ENCODE results near the gene CRY2. TPM values are rescaled to one million over a fixed set of nuclear protein-coding genes. Genes with fewer than 3 reads are reported as not detected.

CRY2 gene
- total RNA-seq, 5 donors from 2014 or later (not counting 1 experiment from before 2014, with no cell fraction given) = 54.0 to 198 (median 63.5) TPM

GRCh38 chr11:45894555-45895247 lies 47.4 kb downstream of the CRY2 start:
- peaks cover 3 to 74% of the 10 kb centered on the region in 2 experiments for H3K27me3 ChIP-seq (replicated peaks in 1 of 2; ENCODE audit: control insufficient read depth in 2 of 2, extremely low read depth in 1 of 2, insufficient read depth in 2 of 2, low read length in 1 of 2)
- ATAC-seq (replicated peaks in 1 of 4) (no peak), DNase-seq (no peak)
- Mint-ChIP-seq H3K36me3 (no peaks in the 10 kb centered on the region), H3K27me3 (peaks cover 36 to 46% of the 10 kb centered on the region in 2 donors), H3K4me3 (no peak overlapping the region), H3K27ac (no peak overlapping the region), H3K9me3 (no peaks in the 10 kb centered on the region), H3K4me1 (peaks cover 2 to 16% (median 5%) of the 10 kb centered on the region in 3 donors)
- no peak overlapping the region for H3K27ac ChIP-seq (ENCODE audit: low read length)
- no peak overlapping the region for H3K4me3 ChIP-seq (ENCODE audit: control insufficient read depth in 1 of 2, extremely low read depth in 1 of 2, low read length in 1 of 2)
- H3K36me3 ChIP-seq (ENCODE audit: control insufficient read depth in 2 of 2, extremely low read depth in 1 of 2, insufficient read depth in 1 of 2, low read length in 1 of 2) = no peaks in the 10 kb centered on the region
- POLR2A ChIA-PET = no interaction called here
- CTCF ChIA-PET = no interaction called here
- H3K9me3 ChIP-seq = no peaks in the 10 kb centered on the region
- peaks cover 0 to 11% of the 10 kb centered on the region in 2 experiments for H3K4me1 ChIP-seq (ENCODE audit: control insufficient read depth in 1 of 2, extremely low read depth in 1 of 2, insufficient read depth in 2 of 2, low read length in 2 of 2)
- whole genome bisulfite sequencing (ENCODE audit: insufficient coverage) = 72% methylated on average over 5 of the region's 6 CpGs

GRCh38 chr11:45895553-45896259 lies 48.4 kb downstream of the CRY2 start:
- Histone ChIP-seq H3K27ac (ENCODE audit: low read length) (no peak overlapping the region), H3K4me3 (ENCODE audit: control insufficient read depth in 1 of 2, extremely low read depth in 1 of 2, low read length in 1 of 2) (no peak overlapping the region), H3K27me3 (replicated peaks in 1 of 2; ENCODE audit: control insufficient read depth in 2 of 2, extremely low read depth in 1 of 2, insufficient read depth in 2 of 2, low read length in 1 of 2) (peaks cover 3 to 79% of the 10 kb centered on the region in 2 experiments), H3K36me3 (ENCODE audit: control insufficient read depth in 2 of 2, extremely low read depth in 1 of 2, insufficient read depth in 1 of 2, low read length in 1 of 2) (no peaks in the 10 kb centered on the region), H3K4me1 (ENCODE audit: control insufficient read depth in 1 of 2, extremely low read depth in 1 of 2, insufficient read depth in 2 of 2, low read length in 2 of 2) (peaks cover 0 to 17% of the 10 kb centered on the region in 2 experiments), H3K9me3 (no peaks in the 10 kb centered on the region)
- ChIA-PET POLR2A (interaction anchor here in 1 of 2 donors (0.5 kb wide), 1 partner anchor 91 kb away, joined by 4 read pairs; no protein-coding TSS in a partner anchor), CTCF (no interaction called here)
- no peak overlapping the region for H3K27ac Mint-ChIP-seq
- H3K27me3 Mint-ChIP-seq = peaks cover 40 to 48% of the 10 kb centered on the region in 2 donors
- no peaks in the 10 kb centered on the region for H3K9me3 Mint-ChIP-seq
- H3K4me3 Mint-ChIP-seq = no peak overlapping the region
- H3K36me3 Mint-ChIP-seq = no peaks in the 10 kb centered on the region
- 82% methylated on average over 5 of the region's 8 CpGs for WGBS (ENCODE audit: insufficient coverage)
- peaks cover 4 to 16% (median 8%) of the 10 kb centered on the region in 3 donors for H3K4me1 Mint-ChIP-seq
- DNase-seq (no peak), ATAC-seq (replicated peaks in 1 of 4) (no peak)

- CTCF ChIA-PET = no interaction called here
- H3K4me1 Mint-ChIP-seq = peaks cover 4 to 16% (median 9%) of the 10 kb centered on the region in 3 donors
- POLR2A ChIA-PET = interaction anchor here in 1 of 2 donors (0.5 kb wide), 1 partner anchor 90 kb away, joined by 4 read pairs; no protein-coding TSS in a partner anchor
- H3K27me3 Mint-ChIP-seq = peaks cover 39 to 51% of the 10 kb centered on the region in 2 donors
- H3K27ac Mint-ChIP-seq = no peak overlapping the region
- Histone ChIP-seq H3K4me1 (ENCODE audit: control insufficient read depth in 1 of 2, extremely low read depth in 1 of 2, insufficient read depth in 2 of 2, low read length in 2 of 2) (peaks cover 0 to 17% of the 10 kb centered on the region in 2 experiments), H3K27me3 (replicated peaks in 1 of 2; ENCODE audit: control insufficient read depth in 2 of 2, extremely low read depth in 1 of 2, insufficient read depth in 2 of 2, low read length in 1 of 2) (peaks cover 3 to 82% of the 10 kb centered on the region in 2 experiments), H3K36me3 (ENCODE audit: control insufficient read depth in 2 of 2, extremely low read depth in 1 of 2, insufficient read depth in 1 of 2, low read length in 1 of 2) (no peaks in the 10 kb centered on the region), H3K4me3 (ENCODE audit: control insufficient read depth in 1 of 2, extremely low read depth in 1 of 2, low read length in 1 of 2) (no peak overlapping the region), H3K27ac (ENCODE audit: low read length) (no peak overlapping the region), H3K9me3 (no peaks in the 10 kb centered on the region)
- DNase-seq = no peak
- no peak overlapping the region for H3K4me3 Mint-ChIP-seq
- no peaks in the 10 kb centered on the region for H3K36me3 Mint-ChIP-seq
- no peaks in the 10 kb centered on the region for H3K9me3 Mint-ChIP-seq
- ATAC-seq (replicated peaks in 1 of 4) = no peak
- 32% methylated on average over 19 of the region's 19 CpGs for WGBS (ENCODE audit: insufficient coverage)
Measured at GRCh38 chr11:45896422-45896984, 49.2 kb downstream of the CRY2 start.

DNA sequence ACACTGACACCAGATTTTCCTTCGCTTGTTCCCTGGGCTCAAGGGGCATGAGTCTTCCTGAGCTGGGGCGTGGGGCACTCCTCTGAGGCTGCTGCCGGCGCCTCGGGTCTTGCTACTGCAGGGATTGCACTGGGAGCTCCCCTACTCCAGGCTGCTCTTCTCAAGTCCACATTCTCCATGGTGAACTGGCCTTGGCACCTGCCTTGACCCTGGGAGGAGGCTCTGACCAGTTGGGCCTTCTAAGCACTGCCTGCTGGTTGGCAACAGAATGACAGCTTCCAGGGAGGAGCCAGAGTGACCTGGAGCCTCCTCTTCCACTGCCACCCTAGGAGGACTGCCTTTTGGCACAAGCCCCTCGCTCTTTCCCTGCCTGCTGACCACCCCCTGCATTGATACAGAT lies 50.3 kb downstream of the CRY2 start:
- peaks cover 4 to 16% (median 9%) of the 10 kb centered on the region in 3 donors for H3K4me1 Mint-ChIP-seq
- H3K27me3 Mint-ChIP-seq = peaks cover 34 to 47% of the 10 kb centered on the region in 2 donors
- Histone ChIP-seq H3K27me3 (replicated peaks in 1 of 2; ENCODE audit: control insufficient read depth in 2 of 2, extremely low read depth in 1 of 2, insufficient read depth in 2 of 2, low read length in 1 of 2) (peaks cover 3 to 80% of the 10 kb centered on the region in 2 experiments), H3K27ac (ENCODE audit: low read length) (no peak overlapping the region), H3K4me1 (ENCODE audit: control insufficient read depth in 1 of 2, extremely low read depth in 1 of 2, insufficient read depth in 2 of 2, low read length in 2 of 2) (peaks cover 0 to 17% of the 10 kb centered on the region in 2 experiments), H3K9me3 (no peaks in the 10 kb centered on the region), H3K36me3 (ENCODE audit: control insufficient read depth in 2 of 2, extremely low read depth in 1 of 2, insufficient read depth in 1 of 2, low read length in 1 of 2) (no peaks in the 10 kb centered on the region), H3K4me3 (ENCODE audit: control insufficient read depth in 1 of 2, extremely low read depth in 1 of 2, low read length in 1 of 2) (no peak overlapping the region)
- H3K4me3 Mint-ChIP-seq = no peak overlapping the region
- no peak overlapping the region for H3K27ac Mint-ChIP-seq
- no peaks in the 10 kb centered on the region for H3K9me3 Mint-ChIP-seq
- DNase-seq (no peak), ATAC-seq (replicated peaks in 1 of 4) (no peak)
- ChIA-PET CTCF (interaction anchor here in 1 of 2 donors (0.8 kb wide), 1 partner anchor 14 kb away, joined by 3 read pairs; no protein-coding TSS in a partner anchor), POLR2A (interaction anchor here in 1 of 2 donors (0.5 kb wide), 1 partner anchor 46 kb away, joined by 3 read pairs; no protein-coding TSS in a partner anchor)
- no peaks in the 10 kb centered on the region for H3K36me3 Mint-ChIP-seq
- WGBS (ENCODE audit: insufficient coverage) = 92% methylated on average over 6 of the region's 6 CpGs

GRCh38 chr11:45899086-45899447 lies 51.8 kb downstream of the CRY2 start:
- ChIA-PET POLR2A (no interaction called here), CTCF (interaction anchor here in 1 of 2 donors (0.8 kb wide), 1 partner anchor 57 kb away, joined by 3 read pairs; no protein-coding TSS in a partner anchor)
- peaks cover 0 to 17% of the 10 kb centered on the region in 2 experiments for H3K4me1 ChIP-seq (ENCODE audit: control insufficient read depth in 1 of 2, extremely low read depth in 1 of 2, insufficient read depth in 2 of 2, low read length in 2 of 2)
- no peaks in the 10 kb centered on the region for H3K9me3 ChIP-seq
- ATAC-seq (replicated peaks in 1 of 4) (no peak), DNase-seq (no peak)
- 25% methylated on average over 2 of the region's 3 CpGs for WGBS (ENCODE audit: insufficient coverage)
- Mint-ChIP-seq H3K36me3 (no peaks in the 10 kb centered on the region), H3K27me3 (peaks cover 28 to 37% of the 10 kb centered on the region in 2 donors), H3K9me3 (no peaks in the 10 kb centered on the region), H3K27ac (no peak overlapping the region), H3K4me3 (peak overlapping the region; percentile 59 to 73 (median 65)), H3K4me1 (peaks cover 4 to 16% (median 9%) of the 10 kb centered on the region in 3 donors)
- H3K36me3 ChIP-seq (ENCODE audit: control insufficient read depth in 2 of 2, extremely low read depth in 1 of 2, insufficient read depth in 1 of 2, low read length in 1 of 2) = no peaks in the 10 kb centered on the region
- H3K27ac ChIP-seq (ENCODE audit: low read length) = no peak overlapping the region
- peaks cover 3 to 68% of the 10 kb centered on the region in 2 experiments for H3K27me3 ChIP-seq (replicated peaks in 1 of 2; ENCODE audit: control insufficient read depth in 2 of 2, extremely low read depth in 1 of 2, insufficient read depth in 2 of 2, low read length in 1 of 2)
- peak overlapping the region; percentile 36 to 40 for H3K4me3 ChIP-seq (ENCODE audit: control insufficient read depth in 1 of 2, extremely low read depth in 1 of 2, low read length in 1 of 2)

Data from T-cell (primary cell).